Measurements from ENCODE around the gene TADA2B. TPM values are rescaled to one million over a fixed set of nuclear protein-coding genes. Genes with fewer than 3 reads are reported as not detected.

TADA2B gene
- total and polyA plus RNA-seq, 9 of the 15 experiments (the other 6 are each of a cell fraction or from before 2014, with no cell fraction given), result 0.55 to 12.2 (median 7.5) TPM

DNA sequence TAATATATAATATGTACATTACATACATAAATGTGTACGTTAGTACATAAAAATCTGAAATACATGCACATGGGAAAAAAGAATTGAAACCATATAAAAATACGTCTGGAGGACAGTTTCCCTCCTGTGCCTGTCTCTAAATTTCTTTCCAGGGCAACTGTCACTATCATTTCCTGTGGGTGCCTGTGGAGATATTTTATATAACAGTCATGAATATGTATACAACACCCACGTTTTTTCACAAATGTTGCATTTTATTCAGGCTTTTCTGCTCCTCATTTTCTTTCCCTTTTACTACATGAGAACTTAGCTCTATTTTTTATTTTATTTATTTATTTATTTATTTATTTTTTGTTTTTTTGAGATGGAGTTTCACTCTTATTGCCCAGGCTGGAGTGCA lies 48.9 kb downstream of the TADA2B start (continued):
- TF ChIP-seq, protein P1, sequence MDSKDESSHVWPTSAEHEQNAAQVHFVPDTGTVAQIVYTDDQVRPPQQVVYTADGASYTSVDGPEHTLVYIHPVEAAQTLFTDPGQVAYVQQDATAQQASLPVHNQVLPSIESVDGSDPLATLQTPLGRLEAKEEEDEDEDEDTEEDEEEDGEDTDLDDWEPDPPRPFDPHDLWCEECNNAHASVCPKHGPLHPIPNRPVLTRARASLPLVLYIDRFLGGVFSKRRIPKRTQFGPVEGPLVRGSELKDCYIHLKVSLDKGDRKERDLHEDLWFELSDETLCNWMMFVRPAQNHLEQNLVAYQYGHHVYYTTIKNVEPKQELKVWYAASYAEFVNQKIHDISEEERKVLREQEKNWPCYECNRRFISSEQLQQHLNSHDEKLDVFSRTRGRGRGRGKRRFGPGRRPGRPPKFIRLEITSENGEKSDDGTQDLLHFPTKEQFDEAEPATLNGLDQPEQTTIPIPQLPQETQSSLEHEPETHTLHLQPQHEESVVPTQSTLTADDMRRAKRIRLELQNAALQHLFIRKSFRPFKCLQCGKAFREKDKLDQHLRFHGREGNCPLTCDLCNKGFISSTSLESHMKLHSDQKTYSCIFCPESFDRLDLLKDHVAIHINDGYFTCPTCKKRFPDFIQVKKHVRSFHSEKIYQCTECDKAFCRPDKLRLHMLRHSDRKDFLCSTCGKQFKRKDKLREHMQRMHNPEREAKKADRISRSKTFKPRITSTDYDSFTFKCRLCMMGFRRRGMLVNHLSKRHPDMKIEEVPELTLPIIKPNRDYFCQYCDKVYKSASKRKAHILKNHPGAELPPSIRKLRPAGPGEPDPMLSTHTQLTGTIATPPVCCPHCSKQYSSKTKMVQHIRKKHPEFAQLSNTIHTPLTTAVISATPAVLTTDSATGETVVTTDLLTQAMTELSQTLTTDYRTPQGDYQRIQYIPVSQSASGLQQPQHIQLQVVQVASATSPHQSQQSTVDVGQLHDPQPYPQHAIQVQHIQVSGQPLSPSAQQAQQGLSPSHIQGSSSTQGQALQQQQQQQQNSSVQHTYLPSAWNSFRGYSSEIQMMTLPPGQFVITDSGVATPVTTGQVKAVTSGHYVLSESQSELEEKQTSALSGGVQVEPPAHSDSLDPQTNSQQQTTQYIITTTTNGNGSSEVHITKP (IDR thresholded peaks at IDR 0.05; ENCODE audit: partially characterized antibody), result no peak
- TF ChIP-seq MXI1 (IDR thresholded peaks at IDR 0.05; ENCODE audit: low read depth, low read length) (no peak), IRF1 (CRISPR knock-in tag; IDR thresholded peaks at IDR 0.05; ENCODE audit: borderline replicate concordance) (no peak), ZNF586 (CRISPR knock-in tag; conservative IDR thresholded peaks at IDR 0.05) (no peak)
- TF ChIP-seq, protein P2, sequence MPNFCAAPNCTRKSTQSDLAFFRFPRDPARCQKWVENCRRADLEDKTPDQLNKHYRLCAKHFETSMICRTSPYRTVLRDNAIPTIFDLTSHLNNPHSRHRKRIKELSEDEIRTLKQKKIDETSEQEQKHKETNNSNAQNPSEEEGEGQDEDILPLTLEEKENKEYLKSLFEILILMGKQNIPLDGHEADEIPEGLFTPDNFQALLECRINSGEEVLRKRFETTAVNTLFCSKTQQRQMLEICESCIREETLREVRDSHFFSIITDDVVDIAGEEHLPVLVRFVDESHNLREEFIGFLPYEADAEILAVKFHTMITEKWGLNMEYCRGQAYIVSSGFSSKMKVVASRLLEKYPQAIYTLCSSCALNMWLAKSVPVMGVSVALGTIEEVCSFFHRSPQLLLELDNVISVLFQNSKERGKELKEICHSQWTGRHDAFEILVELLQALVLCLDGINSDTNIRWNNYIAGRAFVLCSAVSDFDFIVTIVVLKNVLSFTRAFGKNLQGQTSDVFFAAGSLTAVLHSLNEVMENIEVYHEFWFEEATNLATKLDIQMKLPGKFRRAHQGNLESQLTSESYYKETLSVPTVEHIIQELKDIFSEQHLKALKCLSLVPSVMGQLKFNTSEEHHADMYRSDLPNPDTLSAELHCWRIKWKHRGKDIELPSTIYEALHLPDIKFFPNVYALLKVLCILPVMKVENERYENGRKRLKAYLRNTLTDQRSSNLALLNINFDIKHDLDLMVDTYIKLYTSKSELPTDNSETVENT (CRISPR knock-in tag; IDR thresholded peaks at IDR 0.05), result no peak

All from K562 (cell line).